ENCODE results near the gene DNAH8.
"Not testable (repeated sequence)": the region's sequence is repeated elsewhere in the genome, so short reads cannot be mapped to it uniquely, and the experiment has no call there.

Gene DNAH8

DNA sequence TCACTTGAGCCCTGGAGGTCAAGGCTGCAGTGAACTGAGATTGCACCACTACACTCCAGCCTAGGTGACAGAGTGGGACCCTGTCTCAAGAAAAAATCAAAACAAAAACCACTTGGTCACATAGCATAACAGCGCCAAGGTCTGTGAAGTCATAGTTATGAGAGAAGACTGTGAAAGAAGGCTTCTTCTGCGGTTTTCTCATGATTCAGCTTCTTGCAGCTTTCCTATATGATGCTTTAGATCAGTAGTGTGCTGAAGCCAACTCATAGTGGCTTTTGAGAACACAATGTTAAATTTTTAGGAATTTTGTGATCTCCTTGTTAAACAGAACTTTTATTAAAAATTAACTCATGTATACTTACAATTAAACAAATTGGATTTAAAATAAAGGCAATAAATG lies 197.3 kb downstream of the DNAH8 start:
- no peak for DNase-seq

DNA sequence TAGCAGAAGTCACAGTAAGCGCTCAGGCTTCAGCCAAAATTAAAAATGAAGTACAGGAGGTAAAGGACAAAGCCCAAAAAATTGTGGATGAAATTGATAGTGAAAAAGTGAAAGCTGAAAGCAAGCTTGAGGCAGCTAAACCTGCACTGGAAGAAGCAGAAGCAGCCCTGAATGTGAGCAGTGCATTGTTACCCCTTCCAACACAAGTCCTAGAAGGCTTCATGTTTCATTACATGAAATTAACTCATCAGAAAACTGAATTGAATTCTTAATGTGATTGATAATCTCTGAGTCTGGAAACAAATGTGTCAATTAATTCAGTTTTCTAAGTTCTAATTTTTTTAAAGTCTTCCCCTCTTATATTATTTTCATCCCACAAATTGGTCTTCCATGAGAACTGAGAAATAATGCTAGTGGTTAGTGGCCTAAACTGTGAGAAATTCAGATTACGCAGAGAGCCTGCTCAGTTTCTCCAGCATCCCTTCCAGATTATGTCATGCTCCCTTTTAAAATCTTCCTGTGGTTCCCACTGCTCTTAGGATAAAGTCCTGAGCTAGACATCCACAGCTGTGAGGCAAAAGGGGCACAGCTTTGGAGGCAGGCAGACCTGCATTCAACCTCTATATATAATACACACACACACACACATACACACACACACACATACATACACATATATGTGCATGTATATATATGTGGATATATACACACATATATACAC lies 200.3 kb downstream of the DNAH8 start:
- DNase-seq: no peak

DNA sequence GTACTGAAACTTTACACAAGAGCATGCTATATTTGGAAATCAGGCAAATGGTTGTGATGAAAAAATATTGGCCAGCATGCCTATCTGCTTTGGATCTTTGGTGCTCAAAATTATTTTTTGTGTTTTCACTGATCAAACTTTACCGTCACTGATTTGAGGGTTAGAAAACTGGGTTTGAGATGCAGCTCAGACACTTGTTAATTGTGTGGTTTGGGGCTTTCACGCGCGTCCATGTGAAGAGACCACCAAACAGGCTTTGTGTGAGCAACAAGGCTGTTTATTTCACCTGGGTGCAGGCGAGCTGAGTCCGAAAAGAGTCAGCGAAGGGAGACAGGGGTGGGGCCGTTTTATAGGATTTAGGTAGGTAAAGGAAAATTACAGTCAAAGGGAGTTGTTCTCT lies 206.4 kb downstream of the DNAH8 start:
- not testable (repeated sequence) for DNase-seq

DNA sequence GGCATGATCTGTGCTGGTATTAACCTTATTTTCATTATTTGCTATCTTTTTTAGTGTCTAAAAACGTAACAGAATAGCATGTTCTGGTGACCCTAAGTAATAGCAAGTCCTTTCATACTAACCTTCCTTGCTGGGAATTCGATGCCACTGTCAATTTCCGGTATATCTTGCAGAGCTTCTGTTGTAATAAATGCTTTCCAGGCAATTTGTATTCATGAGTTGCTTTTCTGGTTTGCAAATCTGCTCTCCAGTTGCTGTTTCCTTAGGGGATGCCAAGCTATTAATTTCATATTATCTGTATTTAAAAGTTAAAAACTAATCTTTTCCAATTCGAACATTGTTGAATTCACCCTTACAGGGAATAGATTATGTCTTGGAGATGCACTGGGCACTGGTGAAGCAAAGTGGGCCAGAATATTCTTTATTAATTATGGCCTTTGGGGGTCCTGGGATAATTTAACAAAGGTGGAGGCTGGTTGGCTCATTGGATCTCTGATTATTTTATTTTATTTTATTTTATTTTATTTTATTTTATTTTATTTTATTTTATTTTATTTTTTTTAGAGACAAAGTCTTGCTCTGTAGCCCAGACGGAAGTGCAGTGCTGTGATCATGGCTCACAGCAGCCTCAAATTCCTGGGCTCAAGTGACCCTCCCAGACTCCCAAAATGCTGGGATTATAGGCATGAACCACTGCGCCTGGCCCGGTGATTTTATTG lies 209.8 kb downstream of the DNAH8 start:
- no peak for DNase-seq

DNA sequence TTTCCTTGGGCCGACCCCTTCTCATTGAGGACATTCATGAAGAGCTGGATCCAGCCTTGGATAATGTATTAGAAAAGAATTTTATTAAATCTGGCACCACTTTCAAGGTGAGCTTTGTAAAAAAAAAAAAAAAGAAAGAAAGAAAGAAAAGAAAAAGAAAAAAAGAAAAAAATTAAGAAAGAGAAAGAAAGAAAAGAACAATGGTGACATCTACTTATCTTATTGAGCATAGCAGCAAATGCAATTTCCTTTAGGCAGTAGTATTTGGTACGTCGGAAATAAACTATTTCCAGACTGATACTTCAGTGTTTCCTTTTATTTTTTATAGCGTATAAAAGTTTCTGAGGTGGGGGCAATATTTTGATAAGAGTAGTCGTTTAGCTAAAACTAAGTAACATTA lies 214.4 kb downstream of the DNAH8 start:
- no peak for DNase-seq

DNA sequence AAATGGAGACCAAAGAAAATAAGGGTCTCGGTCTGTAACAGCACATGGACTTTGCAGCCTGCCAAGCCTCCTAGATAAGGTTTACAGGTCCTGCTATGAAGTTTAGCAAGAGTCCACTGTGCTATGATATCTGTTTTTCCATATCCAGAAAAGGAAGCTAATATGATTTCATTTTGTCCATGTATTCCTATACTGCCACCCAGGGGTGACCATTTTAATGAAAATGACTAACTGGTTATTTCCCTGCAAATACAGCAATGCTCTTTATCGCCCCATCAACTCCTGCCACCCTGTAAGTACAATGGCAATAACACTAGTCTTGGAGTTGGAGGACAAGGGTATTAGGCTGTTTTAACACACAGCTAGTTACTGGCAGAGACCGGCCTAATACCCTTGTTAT lies 218.3 kb downstream of the DNAH8 start:
- DNase-seq: no peak

DNA sequence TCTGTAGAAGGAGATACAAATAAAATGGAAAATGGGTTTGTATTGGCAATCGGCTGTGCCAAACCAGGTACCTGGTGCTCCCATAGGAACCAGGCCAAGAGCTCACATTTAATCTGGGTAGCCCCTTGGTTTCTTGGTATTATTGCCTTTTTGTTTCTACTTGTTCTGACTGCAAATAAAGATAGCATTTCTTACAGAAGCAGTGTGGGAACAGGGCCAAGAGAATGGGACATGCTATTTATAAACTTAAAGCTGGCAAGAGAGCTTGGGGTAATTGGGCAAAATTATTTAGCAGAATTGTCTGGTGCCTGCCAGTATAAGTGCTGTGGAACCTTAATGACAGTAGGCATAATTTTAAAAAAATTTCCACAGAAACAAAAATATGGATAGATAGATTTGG lies 219.9 kb downstream of the DNAH8 start:
- no peak for DNase-seq

DNA sequence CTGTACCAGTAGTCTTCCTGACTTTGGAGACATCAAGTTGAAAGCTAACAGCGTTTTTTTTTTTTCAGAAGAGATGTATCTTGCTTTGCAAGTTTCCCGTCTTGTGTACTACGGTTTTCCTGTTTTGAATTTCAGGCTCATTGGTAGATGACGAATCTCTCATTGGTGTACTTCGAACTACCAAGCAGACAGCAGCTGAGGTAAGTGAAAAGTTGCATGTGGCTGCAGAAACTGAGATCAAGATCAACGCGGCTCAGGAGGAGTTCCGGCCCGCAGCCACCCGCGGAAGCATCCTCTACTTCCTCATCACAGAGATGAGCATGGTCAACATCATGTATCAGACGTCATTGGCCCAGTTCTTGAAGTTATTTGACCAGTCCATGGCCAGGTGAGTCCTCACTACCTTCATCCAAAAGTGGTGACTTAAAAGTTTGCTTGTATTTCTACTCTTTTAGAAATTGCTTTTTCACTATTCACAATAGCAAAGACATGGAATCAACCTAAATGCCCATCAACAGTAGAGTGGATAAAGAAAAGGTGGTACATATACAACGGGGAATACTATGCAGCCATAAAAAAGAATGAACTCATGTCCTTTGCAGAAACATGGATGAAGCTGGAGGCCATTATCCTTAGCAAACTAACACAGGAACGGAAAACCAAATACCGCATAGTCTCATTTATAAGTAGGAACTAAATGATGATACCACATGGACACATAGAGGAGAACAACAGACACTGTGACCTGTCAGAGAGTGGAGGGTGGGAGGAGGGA lies 222.9 kb downstream of the DNAH8 start:
- DNase-seq: no peak

DNA sequence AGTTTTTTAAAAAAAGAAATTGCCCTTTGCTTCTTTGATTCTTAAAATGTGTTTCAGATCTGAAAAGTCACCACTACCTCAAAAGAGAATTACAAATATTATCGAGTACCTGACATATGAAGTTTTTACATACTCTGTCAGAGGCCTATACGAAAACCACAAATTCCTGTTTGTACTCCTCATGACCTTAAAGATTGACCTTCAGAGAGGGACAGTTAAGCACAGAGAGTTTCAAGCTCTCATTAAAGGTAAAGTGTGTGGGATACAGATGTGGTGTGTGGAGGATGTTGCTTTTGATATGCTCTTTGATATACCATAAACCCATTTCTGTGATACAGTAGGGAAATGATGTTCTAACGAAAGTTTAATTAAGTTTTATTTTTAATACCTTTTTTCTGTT lies 223.6 kb downstream of the DNAH8 start:
- no peak for DNase-seq

DNA sequence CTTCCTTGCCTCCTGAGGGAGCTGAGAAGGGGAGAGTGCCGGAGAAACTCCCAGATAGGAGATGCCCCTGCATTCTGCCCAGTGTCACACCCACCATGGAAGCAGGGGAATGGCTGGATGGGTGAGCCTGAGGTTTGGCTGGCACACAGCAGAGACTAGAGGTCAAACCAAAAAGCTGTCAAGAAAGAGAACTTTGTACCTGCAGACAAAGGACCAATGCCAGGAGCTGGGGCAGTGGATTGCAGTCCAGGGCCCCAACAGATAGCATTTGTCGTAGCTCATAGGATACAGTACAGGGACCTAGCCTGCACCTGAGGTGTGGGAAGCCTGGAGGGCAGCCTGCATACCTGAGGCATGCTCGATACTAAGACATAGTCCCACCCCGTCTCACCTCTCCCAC lies 227.3 kb downstream of the DNAH8 start:
- DNase-seq: no peak

DNA sequence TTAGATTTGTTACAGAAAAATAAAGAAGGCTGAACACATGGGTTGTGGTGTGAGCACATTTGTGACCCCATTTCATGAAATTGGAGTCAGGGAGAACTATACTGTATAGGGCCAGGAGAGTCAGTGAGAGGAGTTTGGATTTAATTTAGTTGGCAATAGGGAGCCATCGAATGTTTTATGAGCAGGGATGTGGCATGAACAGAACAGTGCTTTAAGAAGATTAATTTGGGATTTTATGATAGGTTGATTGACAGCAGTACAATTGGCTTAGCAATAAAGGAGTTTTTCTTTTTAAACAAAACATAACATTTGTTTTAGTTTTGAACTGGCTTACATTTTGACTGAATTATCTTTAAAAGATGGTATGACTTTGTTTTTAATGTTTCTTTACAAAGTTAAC lies 227.9 kb downstream of the DNAH8 start:
- DNase-seq: no peak

DNA sequence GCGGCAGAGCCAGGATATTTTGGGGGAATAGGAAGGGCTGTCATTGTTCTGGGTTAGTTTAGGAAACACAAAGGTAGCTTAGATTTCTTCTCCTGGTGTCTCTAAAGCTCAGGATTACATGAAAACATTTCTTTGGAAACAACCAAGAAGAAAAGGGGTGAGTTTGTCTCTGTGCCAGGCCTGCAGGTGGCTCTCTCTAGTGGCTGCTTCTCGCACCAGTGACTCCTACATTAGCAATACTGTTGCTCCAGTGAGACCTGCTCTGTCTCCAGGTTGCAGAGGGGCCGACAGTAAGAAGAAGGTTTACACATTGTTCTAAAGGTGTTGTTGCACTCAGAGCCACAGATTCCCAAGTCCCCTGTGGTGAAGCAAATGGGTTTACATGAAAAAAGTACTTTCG lies 228.9 kb downstream of the DNAH8 start:
- no peak for DNase-seq

DNA sequence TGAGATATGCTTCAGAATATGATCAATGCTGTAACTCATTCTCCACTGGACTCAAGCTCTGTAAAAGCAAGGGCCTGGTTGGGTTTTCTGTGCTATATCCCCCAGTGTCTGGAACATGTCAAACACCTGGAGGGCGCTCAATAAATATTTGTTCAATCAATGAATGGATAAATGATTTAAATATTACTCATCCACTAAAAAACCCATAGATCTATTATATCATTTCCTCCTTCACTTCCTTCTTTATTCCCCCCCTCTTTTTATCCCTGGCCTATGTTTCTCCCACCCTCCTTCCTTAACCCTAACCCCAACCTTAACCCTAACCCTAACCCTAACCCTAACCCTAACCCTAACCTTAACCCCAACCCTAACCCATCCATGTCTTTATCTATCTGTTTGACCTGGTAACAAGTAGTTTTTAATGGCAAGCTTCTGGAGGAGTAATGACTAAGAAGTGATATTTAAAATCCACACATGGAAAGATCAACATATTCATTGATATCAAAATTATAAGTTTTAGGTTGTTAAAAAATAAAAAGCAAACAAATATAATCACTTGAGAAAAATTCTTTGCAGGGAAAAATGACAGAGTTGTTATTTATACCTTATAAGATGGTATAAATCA lies 229.7 kb downstream of the DNAH8 start:
- DNase-seq: no peak

DNA sequence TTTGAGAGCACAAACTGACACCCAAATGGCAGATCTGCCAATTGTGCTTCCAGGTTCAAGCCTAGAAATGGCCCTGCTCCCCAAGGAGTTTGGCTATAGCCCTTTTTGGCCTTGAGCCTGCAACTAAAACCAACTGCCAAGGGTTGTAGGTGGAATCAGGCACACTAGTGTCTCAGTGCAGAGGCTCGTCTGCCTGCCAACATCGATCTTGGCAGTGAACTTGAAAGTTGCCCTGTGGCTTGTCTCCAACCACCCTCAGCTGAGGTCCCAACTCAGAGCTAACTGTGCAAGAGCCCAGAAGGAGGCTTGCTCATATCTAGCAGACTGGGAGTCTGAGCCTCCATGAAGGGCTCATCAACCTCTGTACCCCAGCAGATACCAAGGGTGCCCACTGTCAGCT lies 240.8 kb downstream of the DNAH8 start:
- DNase-seq: no peak

DNA sequence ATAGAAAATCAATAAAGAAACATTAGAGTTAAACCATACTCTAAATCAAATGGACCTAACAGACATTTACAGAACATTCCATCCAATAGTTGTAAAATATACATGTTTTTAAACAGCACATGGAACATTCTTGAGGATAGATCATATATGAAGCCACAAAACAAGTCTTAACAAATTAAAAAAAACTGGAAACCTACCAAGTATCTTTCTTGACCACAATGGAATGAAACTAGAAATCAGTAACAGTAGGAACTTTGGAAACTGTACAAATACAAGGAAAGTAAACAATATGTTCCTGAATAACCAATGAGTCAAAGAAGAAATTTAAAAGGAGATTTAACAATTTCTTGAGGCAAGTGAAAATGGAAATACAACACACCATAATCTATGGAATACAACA lies 242.3 kb downstream of the DNAH8 start:
- DNase-seq: no peak

DNA sequence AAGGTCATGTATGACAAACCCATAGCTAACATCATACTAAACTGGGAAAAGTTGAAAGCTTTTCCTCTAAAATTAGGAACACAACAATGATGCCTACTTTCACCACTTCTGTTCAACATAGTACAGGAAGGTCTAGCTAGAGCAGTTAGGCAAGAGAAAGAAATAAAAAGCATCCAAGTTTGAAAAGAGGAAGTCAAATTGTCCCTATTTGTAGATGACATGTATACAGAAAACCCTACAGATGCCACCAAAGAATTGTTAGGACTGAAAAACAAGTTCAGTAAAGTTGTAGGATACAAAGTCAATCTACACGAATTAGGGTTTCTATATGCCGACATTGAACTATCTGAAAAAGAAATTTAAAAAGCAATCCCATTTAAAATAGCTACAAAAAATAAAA lies 244.0 kb downstream of the DNAH8 start:
- DNase-seq: no peak

DNA sequence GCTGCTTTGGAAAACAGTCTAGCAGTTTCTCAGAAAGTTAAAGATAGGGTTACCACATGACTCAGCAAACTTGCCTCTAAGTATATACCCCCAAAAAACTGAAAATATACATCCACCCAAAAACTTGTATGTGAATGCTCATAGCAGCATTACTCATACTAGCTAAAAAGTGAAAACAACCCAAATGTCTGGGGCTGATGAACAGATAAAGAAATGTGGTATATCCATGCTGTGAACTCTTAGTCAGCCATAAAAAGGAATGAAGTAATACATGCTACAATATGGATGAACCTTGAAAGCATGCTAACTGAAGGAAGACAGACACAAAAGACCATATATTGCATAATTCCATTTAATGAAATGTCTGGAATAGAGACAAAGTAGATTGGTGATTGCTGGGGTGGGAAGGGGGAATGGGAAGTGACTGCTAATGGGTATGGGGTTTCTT lies 253.6 kb downstream of the DNAH8 start:
- no peak for DNase-seq

DNA sequence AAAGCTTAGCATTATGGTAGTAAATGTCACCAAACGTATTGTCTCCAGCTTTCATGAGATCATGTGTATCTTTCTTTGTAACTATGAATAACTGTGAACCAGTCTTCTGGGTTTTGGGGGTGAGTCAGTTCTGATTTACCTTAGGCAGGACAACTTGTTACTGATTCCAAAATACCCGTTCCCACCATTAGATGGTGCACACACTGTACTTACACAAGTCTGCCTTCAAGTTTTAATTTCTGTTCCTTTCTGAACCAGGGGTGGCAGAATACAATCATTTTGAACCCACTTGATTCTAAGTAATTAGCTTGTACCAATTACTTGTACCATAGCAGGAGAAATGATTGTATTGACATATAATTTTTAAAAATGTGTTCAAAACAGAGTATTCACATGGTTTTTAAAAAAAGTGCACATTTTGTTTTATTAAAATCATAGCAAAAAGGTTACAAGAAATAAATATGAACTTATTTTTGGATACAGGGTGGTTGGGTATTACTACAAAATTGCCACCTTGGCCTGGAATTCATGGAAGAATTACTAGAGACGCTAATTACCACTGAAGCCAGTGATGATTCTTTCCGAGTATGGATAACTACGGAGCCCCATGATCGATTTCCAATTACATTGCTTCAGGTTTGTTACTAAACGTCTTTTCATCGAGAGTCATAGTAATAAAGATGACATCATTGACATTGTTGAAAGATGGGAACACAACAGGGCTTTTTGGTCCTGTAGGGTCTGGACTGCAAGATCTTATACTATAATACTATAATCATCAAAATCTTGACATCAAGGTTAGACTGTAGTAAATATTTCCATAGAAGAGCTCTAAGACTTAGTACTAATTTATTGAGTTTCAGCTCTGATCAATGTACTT lies 258.3 kb downstream of the DNAH8 start:
- no peak for DNase-seq

DNA sequence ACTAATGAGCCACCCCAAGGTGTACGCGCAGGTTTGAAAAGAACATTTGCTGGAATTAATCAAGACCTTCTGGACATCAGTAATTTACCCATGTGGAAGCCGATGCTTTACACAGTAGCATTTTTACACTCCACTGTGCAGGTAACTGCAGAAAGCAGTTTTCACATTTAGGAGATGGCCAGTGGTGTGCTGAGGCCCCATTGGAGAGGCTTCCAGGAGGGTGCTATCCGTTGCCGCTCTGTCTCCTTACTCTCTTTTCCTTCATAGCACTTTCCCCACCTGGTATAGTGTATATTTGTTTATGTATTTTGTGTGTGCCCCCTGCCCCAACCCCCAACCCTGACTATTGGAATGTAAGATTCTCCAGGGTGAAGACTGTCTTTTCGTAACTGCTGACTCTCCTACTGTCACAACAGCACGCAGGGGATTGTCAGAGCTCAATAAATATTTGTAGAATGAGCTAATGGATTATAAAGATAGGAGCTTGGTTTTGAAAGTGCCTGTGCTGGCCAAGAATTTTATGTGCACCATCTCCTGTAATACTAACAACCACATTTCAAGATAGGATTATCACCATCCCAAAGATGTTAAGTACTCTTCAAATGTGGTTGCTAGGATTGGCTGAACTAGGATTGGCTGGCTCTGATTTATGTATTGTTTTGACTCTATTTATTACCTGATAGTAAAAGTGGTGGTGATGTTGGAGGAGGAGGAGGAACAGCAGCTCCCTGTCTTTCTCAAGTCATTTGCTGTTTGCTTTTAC lies 259.5 kb downstream of the DNAH8 start:
- DNase-seq: no peak

DNA sequence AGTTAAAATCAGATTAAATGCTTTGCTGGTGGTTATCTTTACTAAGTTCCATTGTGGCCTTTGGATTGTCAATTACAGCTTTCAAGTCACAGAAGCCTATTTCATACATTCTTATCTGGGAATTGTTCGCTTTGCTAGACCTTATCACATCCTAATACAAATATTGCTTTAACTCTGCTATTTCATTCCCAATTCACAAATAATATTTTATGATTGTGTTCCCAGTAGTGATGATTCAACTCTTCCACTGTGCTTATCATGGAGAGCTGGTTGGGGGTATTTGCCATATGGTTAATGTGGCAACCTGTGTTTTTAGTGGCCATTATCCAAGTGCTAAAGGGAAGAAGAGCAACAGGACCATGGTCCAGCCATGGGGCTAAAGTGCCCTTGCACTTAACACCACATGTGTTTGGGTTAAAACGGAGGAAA lies 260.5 kb downstream of the DNAH8 start:
- no peak for DNase-seq

DNA sequence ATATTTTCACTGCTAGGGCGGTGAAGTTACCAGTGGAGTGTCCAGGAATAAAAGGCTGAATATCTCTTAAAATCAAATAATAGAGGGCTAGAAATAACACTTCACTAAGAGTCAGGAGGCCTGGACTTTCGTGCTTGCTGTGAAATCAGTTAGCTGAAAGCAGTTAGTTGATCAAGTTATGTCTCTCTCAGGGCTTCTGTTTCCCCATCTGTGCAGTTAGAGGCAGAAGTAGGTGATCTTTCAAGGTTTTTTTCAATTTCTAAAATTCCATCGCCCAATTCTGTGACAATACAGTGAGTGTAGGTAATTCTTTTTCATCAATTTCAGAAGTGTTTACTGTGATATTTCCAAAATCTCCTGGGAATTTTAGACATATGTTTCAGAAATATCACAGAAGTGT lies 260.9 kb downstream of the DNAH8 start:
- DNase-seq: no peak

Data from islet precursor cell (in vitro differentiated cells).